GM12864 (cell line): Measurements from ENCODE around the gene SLC45A3.

ENCODE experiments used
- DNase-seq: peaks from one replicate; pipeline ENCODE4 v3.0.0-alpha.2; 2011; ENCODE audit warnings: low read depth
- H3K4me3 ChIP-seq: 2 replicates; pipeline ENCODE4 v1.5.1; 2011; ENCODE audit warnings: mild to moderate bottlenecking, low read depth, low read length, control low read depth
- TF ChIP-seq, protein P1 (sequence below): IDR thresholded peaks from 2 replicates; pipeline ENCODE4 v1.5.1; 2011; ENCODE audit warnings: low read depth, mild to moderate bottlenecking, moderate library complexity, low read length, control low read depth, inconsistent platforms; ENCODE audit errors: missing control alignments

Gene SLC45A3

DNA sequence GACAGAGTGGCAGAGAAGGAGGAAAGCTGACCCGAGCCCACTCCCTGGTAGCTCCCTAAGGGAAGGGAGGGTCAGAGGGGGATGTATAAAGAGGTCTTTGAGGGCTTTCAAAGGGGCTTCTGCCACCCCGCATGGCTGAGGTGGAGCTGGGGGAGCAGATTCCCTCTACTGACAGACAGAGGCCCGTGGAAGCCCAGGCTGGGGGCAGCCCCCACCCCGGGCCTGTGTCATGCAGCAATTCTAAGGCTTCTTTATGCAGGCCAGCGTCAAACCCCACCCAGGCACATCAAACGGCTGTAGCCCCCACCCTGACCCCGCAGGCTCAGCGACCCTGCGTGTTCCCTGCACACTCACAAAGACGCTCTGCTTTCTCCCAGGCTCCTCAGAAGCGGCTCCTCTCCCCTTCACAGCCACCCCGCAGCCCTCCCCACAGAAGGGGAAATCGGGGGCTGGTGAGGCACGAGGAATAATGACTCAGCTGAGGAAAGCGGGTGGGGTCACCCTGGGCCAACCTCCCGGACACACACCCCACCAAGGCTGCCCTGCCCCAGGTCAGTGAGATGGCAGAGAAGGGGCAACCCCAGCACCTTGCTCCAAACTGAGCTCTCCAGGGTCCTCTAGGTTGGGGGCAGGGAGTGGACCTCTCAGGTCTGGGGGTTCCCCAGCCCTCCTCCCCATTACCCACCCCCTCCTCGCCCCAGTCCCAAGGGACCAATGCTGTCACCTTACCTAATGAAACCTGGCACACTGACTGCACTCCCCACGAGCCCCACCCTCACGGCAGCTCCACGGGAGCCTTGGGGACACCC, 10.8 kb downstream of the SLC45A3 start:
- TF ChIP-seq, protein P1, sequence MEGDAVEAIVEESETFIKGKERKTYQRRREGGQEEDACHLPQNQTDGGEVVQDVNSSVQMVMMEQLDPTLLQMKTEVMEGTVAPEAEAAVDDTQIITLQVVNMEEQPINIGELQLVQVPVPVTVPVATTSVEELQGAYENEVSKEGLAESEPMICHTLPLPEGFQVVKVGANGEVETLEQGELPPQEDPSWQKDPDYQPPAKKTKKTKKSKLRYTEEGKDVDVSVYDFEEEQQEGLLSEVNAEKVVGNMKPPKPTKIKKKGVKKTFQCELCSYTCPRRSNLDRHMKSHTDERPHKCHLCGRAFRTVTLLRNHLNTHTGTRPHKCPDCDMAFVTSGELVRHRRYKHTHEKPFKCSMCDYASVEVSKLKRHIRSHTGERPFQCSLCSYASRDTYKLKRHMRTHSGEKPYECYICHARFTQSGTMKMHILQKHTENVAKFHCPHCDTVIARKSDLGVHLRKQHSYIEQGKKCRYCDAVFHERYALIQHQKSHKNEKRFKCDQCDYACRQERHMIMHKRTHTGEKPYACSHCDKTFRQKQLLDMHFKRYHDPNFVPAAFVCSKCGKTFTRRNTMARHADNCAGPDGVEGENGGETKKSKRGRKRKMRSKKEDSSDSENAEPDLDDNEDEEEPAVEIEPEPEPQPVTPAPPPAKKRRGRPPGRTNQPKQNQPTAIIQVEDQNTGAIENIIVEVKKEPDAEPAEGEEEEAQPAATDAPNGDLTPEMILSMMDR = no peak
- DNase-seq = no peak
- H3K4me3 ChIP-seq = no peak overlapping the region

DNA sequence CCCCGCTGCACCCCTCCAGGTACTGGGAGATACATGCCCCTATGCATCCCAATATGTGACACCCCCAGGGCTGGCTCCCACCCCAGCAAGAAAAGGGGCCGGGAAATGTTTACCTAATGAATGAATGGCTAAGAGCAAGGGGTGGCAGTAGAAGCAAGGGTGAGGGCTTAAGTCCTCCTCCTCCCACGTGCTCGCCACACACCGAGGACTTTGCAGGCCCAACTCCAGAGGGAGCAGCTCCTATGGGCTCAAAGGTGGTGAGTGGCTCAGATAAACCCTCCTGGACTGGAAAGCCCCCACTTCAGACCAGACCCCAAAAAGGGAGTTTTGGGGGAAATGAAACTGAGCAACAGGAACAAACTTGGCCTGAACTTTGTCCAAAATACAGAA, 11.4 kb downstream of the SLC45A3 start:
- no peak overlapping the region for H3K4me3 ChIP-seq
- TF ChIP-seq, protein P1 = no peak
- peak; percentile 59 for DNase-seq

DNA sequence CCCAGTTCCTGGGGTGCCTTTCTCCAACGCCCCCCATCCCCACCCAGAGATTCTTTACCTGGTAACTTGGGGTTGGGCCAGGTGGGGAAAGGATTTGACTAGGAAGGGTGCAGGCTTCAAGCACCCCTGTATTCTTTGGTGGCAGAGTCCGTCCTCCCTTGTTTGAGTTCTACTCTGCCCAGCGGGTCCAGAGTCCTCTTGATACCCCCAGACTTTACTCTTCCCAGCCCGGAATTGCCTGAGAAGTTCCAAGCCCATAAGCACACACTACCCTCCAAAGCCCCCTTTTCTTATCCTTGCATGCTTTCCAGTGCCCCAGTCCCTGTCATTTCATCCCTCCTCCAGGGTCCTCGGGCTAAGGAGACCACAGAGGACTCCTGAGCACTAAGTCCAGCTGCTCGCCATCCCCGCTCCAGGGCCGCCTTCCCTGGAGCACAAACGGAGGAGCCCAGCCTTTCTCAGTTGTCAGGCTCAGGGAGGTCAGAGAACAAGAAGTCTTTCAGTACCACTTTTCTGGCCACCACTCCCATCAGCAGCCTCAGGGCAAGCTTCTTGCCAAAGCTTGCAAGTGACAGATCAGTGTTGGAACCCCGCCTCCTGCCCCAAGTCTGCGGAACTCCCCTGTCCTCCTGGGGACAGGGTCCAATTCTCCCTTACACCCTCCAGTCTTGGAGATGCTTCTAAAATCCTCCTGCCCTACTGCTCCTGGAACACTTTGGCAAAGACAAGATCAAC, 12.2 kb downstream of the SLC45A3 start:
- DNase-seq = no peak
- TF ChIP-seq, protein P1 = no peak
- no peak overlapping the region for H3K4me3 ChIP-seq

DNA sequence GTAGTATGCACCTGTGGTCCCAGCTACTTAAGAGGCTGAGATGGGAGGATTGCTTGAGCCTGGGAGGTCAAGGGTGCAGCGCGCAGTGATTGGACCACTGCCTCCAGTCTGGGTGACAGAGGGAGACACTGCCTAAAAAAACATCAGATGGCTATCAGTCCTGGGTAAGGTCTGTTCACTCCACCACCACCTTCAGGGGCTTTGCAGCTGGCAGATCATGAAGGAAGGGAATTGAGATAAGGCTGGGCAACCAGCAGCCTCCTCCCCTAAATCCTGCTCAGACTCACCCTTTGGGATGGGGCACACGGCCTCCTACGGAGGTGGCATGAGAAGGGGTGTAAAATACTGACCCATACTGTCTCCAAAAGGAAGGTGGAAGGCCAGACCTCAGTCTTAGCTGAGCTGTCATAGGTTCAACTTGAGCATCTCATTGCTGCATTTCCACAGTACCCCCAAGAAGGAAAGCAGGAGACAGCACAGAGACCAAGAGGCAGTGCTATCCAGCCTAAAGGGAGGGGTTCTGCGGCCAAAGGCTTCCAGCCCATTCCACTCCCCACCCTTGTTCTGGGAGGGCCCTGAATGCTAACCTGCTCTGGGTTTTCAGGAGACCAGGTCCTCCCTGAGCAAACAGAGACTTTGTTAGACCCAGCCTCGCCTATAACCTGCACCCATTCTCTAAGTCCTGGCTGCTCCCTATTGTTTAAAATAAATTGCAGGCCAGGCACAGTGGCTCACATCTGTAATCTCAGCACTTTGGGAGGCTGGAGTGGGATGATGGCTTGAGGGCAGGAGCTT, 13.7 kb downstream of the SLC45A3 start:
- DNase-seq = no peak
- H3K4me3 ChIP-seq = no peak overlapping the region
- TF ChIP-seq, protein P1 = no peak

DNA sequence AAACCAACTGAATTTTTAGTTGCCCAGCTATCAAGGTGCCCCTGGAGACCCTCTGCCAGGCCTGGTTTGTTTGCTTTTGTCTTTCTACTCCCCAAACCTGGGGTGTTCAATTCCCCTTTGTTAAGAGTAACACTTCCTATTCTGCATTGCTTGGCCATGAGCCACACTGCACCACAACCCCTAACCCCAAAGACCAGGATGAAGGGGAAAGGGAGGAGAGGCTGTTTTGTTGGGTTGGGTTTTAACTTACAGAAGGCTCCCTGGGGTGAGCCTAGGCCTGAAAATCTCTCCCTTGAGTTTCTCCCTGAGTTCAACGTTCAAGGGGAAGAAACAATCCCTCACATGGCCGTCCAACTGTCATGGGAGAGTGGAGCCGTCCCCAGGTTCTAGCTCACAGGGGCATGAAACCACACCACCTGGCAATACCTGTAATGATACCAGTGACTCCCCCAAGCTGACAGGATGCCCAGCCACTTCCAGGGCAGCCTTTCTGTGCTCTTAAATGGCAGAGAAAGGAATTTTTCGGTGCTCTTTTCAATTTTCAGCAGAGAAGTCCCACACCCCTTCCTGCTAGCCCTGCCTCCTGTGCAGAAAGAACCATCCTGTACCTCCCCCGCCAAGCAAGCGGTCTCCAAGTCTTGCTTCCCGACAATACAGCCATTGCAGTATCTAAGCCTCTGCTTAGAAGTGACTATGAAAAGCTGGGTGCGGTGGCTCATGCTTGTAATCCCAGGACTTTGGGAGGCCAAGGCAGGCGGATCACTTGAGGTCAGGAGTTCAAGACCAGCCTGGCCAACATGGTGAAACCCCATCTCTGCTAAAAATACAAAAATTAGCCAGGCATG, 14.9 kb downstream of the SLC45A3 start:
- no peak overlapping the region for H3K4me3 ChIP-seq
- TF ChIP-seq, protein P1 = no peak
- no peak for DNase-seq

DNA sequence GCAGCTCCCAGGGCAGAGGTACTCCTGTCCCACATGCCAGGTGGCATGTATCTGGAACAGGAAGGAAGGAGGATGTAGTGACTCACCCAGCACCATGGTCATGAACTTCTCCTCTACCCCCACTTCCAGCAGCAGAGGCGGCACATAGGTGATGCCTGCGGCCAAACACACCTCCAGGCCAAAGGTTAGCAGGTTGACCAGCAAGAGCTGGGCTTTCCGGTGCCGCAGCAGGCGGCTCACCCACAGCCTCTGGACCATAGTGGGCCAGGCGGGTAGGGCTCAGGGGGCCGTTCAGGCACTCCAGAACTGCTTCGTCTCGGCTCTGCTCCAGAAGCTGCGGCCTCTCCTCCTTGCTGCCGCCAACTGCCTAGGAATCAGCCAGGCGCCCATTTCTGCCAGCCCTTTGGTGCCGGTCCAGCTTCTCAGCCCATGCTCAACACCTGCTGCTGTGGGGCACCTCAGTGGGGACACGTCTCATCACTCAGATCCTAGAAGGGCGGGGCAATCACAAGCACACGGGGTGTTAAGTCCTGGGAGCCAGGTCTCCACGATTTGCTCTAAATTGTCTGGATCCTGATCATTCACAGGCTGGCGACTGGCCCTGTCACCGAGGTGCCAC, 15.8 kb downstream of the SLC45A3 start:
- DNase-seq = no peak
- H3K4me3 ChIP-seq = no peak overlapping the region
- TF ChIP-seq, protein P1 = no peak
